ENCODE results near the gene STEAP4. TPM values are rescaled to one million over a fixed set of nuclear protein-coding genes. Genes with fewer than 3 reads are reported as not detected.

The STEAP4 gene
- total RNA-seq, 1 donor from 2014 or later, result 0.39 TPM

DNA sequence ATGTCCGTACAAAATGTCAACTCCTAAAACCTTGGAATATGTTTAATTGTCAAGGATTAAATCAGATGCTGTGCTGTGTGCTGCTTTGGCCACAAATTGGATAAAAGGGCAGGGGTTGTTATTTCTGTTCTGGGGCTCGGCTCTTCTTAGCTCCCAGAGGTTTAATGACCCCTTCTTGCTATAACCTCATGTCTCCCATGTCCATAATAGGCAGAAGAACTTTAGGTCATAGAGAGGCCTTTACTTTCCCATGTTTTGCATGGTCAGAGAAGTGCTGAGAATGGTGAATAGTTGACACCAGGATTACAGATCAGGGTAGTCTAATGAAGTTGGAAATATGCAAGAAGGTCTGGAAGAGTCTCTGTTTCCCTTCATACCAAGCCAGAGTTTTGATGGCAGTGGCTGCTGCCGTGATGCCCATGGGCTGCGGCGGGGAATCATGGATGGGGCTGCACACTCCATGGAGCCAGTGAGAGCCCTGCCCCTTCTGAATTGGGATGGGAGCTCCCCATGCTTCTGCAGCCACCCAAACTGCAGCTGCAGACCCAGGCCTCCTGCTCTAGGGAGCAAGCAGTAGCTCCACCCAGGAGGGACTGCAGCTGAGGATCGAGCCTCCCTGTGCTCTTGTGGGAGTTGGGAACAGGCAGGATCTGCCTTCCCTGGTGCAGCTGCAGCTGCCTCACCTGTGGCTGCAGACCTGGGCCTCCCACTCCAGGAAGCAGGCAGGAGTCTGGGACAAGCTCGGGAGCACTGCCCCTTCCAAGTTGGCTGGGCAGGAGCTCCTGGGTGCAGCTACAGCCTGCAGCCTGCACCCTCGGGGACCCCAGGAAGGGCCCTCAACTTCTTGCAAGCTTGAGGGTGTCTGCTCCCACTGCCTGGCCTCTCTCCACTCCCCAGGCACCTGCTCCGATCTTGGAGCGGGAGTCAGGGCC lies 23.1 kb upstream of the STEAP4 start:
- H3K9me3 Mint-ChIP-seq, result no peaks in the 10 kb centered on the region
- H3K4me3 Mint-ChIP-seq (ENCODE audit: low read depth), result no peak overlapping the region
- peaks cover 3% of the 10 kb centered on the region for H3K4me1 Mint-ChIP-seq (ENCODE audit: low read depth)
- no peaks in the 10 kb centered on the region for H3K36me3 Mint-ChIP-seq (ENCODE audit: low read depth)
- H3K27ac Mint-ChIP-seq, result no peak overlapping the region
- DNase-seq (ENCODE audit: low spot score), result no peak
- intact Hi-C loops (cut with micrococcal nuclease), result no loop called here
- peaks cover under 1% of the 10 kb centered on the region for H3K27me3 Mint-ChIP-seq (ENCODE audit: low read depth)

DNA sequence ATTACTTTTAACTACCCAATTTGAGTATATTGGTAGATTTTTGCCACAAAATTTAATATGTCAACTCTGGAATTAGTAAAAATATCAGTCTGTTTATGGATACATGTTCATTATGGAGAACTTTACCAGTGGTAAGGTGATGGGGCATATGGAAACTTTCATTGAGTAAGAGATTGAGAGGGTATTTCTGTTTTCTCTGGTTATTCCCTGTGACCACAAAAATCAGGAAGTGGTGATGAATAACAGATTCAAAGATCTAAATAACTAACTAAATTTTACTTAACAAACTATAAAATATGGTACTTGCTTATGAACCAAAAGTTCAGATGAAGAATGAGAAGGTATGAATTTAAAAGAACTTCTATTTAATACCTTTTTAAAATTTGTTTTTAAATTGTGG lies 22.1 kb upstream of the STEAP4 start:
- intact Hi-C loops (cut with micrococcal nuclease), result no loop called here
- peaks cover 7% of the 10 kb centered on the region for H3K4me1 Mint-ChIP-seq (ENCODE audit: low read depth)
- no peak overlapping the region for H3K4me3 Mint-ChIP-seq (ENCODE audit: low read depth)

DNA sequence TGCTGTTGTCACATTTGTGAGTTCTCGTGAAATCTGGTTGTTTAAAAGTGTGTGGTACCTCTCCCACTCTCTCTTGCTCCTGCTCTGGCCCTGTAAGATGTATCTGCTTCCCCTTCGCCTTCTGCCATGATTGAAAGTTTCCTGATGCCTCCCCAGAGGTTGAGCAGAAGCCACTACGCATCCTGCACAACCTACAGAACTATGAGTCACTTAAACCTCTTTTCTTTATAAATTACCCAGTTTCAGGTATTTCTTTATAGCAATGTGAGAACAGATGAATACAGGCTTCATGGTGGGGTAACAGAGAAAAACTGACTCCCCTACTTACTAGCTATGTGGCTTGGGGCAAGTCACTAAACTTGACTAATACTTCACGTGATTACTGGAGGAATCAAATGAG lies 18.0 kb upstream of the STEAP4 start:
- peaks cover 12% of the 10 kb centered on the region for H3K4me1 Mint-ChIP-seq (ENCODE audit: low read depth)
- no peak overlapping the region for H3K4me3 Mint-ChIP-seq (ENCODE audit: low read depth)
- no peaks in the 10 kb centered on the region for H3K9me3 Mint-ChIP-seq
- intact Hi-C loops (cut with micrococcal nuclease), result no loop called here
- H3K27ac Mint-ChIP-seq, result peak overlapping the region; percentile 58
- H3K27me3 Mint-ChIP-seq (ENCODE audit: low read depth), result no peaks in the 10 kb centered on the region
- no peaks in the 10 kb centered on the region for H3K36me3 Mint-ChIP-seq (ENCODE audit: low read depth)
- DNase-seq (ENCODE audit: low spot score), result no peak

More for the DNA sequence above, 22.1 kb upstream of the STEAP4 start:
- Mint-ChIP-seq H3K36me3 (ENCODE audit: low read depth) (no peaks in the 10 kb centered on the region), H3K9me3 (no peaks in the 10 kb centered on the region), H3K27me3 (ENCODE audit: low read depth) (no peaks in the 10 kb centered on the region), H3K27ac (no peak overlapping the region)
- DNase-seq (ENCODE audit: low spot score), result no peak

DNA sequence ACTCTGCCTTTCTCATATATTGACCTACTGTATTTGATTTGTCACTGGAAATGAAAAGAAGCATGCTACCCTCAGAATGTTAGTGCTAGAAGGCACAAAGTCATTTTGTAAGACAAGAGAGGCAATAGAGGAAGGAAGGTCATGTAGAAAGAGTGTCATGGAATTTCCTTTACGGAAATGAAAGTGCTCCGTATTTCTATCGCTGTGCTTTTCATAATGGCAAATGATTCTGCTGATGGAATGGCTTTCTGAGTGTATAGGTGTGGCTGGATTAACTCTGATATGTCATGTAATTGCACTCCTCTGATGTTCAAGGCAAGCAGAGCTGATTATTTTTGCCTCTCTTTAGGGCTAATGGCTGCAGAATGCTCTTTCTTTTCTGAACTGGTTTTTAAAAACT lies 15.5 kb upstream of the STEAP4 start:
- H3K27me3 Mint-ChIP-seq (ENCODE audit: low read depth), result no peaks in the 10 kb centered on the region
- intact Hi-C loops (cut with micrococcal nuclease), result no loop called here

DNA sequence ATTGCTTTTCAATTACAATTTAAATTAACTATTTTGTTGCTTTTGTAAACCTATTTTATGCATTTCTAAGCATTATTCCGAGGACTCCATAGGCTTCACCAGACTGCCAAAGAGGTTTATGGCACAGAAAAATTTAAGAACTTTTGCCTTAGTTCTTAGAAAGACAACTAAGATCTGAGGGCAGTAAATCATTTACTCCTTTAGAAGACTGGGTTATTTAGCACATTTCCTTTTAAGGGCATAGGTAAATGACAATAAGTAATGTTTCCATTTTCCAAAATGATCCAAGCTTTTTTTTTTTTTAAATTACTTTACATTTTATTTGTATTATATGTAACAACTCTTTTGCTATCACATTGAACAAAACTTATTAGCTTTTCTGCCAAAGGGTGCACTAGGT lies 15.0 kb upstream of the STEAP4 start:
- Mint-ChIP-seq H3K4me3 (ENCODE audit: low read depth) (no peak overlapping the region), H3K27me3 (ENCODE audit: low read depth) (no peaks in the 10 kb centered on the region), H3K9me3 (no peaks in the 10 kb centered on the region), H3K4me1 (ENCODE audit: low read depth) (peaks cover 12% of the 10 kb centered on the region), H3K27ac (no peak overlapping the region), H3K36me3 (ENCODE audit: low read depth) (no peaks in the 10 kb centered on the region)
- no peak for DNase-seq (ENCODE audit: low spot score)
- intact Hi-C loops (cut with micrococcal nuclease), result no loop called here

More for the DNA sequence above, 15.5 kb upstream of the STEAP4 start:
- Mint-ChIP-seq H3K27ac (peak overlapping the region; percentile 19), H3K4me3 (ENCODE audit: low read depth) (no peak overlapping the region), H3K4me1 (ENCODE audit: low read depth) (peaks cover 12% of the 10 kb centered on the region), H3K36me3 (ENCODE audit: low read depth) (no peaks in the 10 kb centered on the region), H3K9me3 (no peaks in the 10 kb centered on the region)
- no peak for DNase-seq (ENCODE audit: low spot score)

DNA sequence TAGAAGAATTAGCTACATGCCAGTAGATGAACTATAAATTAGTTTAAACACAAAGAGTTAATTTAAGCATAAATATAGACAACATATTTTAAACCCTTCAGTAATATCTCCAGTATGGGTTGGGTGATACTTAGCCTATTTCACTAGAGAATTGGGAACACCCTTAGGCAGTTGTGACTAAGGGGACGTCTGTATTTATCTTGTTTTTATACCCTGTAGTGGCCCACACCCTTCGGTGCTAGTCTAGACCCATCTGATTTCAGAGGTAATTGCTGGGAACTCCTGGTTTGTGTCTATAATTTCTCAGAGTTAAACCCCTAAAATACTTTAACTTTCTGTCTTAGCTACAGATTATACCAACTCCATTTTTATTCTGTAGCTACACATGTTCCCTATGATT lies 11.5 kb upstream of the STEAP4 start:
- DNase-seq (ENCODE audit: low spot score), result no peak
- intact Hi-C loops (cut with micrococcal nuclease), result no loop called here
- Mint-ChIP-seq H3K4me3 (ENCODE audit: low read depth) (no peak overlapping the region), H3K9me3 (no peaks in the 10 kb centered on the region), H3K4me1 (ENCODE audit: low read depth) (peaks cover 7% of the 10 kb centered on the region), H3K27me3 (ENCODE audit: low read depth) (peaks cover 4% of the 10 kb centered on the region), H3K27ac (no peak overlapping the region), H3K36me3 (ENCODE audit: low read depth) (no peaks in the 10 kb centered on the region)

DNA sequence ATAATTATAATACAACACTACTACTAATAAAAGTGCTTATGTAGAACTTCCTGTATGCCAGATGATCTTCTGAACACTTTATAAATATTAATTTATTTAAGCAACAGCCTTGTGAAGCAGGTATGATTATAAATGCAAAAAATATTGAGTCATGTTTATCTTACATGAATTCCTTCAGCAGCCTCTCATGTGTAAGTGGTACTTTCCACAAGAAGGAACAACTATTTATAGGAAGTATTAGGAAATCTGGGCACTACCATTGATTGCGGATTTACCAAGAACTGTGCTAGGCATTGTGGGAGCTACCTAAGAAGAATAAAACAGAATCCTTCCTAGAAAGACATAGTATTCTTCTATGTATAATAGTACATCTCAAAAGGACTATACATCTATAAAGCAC lies 10.7 kb upstream of the STEAP4 start:
- H3K9me3 Mint-ChIP-seq, result no peaks in the 10 kb centered on the region
- no peak for DNase-seq (ENCODE audit: low spot score)
- peaks cover 7% of the 10 kb centered on the region for H3K4me1 Mint-ChIP-seq (ENCODE audit: low read depth)
- intact Hi-C loops (cut with micrococcal nuclease), result no loop called here
- H3K36me3 Mint-ChIP-seq (ENCODE audit: low read depth), result no peaks in the 10 kb centered on the region
- no peak overlapping the region for H3K4me3 Mint-ChIP-seq (ENCODE audit: low read depth)
- H3K27ac Mint-ChIP-seq, result no peak overlapping the region
- H3K27me3 Mint-ChIP-seq (ENCODE audit: low read depth), result peaks cover 4% of the 10 kb centered on the region

DNA sequence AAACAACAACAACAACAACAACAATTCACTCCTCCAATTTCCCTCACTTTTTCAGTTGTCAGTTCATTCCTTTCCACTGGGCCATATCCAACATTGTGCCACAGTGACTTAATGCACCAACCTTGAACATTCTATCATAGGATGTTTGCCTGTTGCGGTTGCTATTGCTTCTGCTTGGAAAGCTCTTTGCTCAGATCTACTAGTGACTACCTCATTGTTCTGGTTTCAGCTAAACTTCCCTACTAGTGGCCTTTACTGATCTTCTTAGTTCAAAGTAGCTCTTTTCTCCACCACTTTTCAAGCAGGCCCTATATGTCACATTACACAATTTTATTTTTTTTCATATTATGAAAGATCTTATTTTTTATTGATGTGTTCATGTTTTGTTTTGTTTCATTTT lies 9.8 kb upstream of the STEAP4 start:
- H3K27me3 Mint-ChIP-seq (ENCODE audit: low read depth), result peaks cover 7% of the 10 kb centered on the region
- peaks cover 3% of the 10 kb centered on the region for H3K4me1 Mint-ChIP-seq (ENCODE audit: low read depth)
- no peak overlapping the region for H3K27ac Mint-ChIP-seq

DNA sequence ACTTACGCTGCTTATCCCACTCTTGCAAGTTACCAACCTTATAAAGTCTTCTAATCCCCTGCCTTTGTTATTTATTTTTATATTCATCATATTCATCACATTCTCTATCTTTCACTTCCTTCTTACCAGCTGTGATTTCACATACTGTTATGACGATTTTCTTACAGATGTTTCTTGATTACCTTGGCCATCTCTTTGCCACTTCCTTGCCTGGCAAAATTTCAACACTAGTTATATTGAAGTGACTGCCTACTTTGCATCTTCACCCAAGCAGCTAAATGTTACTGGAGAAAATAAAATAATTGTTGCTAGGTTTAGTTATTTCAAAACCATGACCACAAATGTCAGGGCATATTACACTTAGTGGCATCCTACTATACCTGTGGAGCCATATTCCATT lies 8.8 kb upstream of the STEAP4 start:
- Mint-ChIP-seq H3K27ac (no peak overlapping the region), H3K36me3 (ENCODE audit: low read depth) (no peaks in the 10 kb centered on the region), H3K4me1 (ENCODE audit: low read depth) (peaks cover 3% of the 10 kb centered on the region), H3K9me3 (no peaks in the 10 kb centered on the region), H3K4me3 (ENCODE audit: low read depth) (no peak overlapping the region), H3K27me3 (ENCODE audit: low read depth) (peaks cover 12% of the 10 kb centered on the region)
- intact Hi-C loops (cut with micrococcal nuclease), result no loop called here
- no peak for DNase-seq (ENCODE audit: low spot score)

More for the DNA sequence above, 9.8 kb upstream of the STEAP4 start:
- Mint-ChIP-seq H3K4me3 (ENCODE audit: low read depth) (no peak overlapping the region), H3K9me3 (no peaks in the 10 kb centered on the region), H3K36me3 (ENCODE audit: low read depth) (no peaks in the 10 kb centered on the region)
- intact Hi-C loops (cut with micrococcal nuclease), result no loop called here
- no peak for DNase-seq (ENCODE audit: low spot score)

DNA sequence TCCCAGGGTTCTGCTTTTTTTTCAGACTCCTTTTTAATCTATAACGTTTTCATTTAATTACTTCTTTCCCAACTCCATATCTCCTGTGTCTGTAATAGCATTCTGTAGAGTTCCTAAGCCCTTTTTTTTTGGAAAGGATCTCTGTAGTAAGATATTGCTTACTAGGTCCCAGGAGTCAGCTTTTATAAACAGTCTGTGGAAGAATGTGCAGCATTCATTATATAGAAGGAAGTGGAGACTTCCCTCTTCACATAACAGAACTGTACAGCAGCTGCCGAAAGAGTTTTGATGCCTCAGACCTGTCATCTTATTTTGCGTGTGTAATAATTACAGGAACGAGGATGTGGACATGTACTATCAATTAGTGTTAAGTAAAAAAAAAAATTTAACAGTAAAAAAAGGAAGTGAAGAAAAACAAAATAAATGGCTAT lies 7.4 kb upstream of the STEAP4 start:
- no peaks in the 10 kb centered on the region for H3K36me3 Mint-ChIP-seq (ENCODE audit: low read depth)
- intact Hi-C loops (cut with micrococcal nuclease), result no loop called here
- no peak overlapping the region for H3K27ac Mint-ChIP-seq
- no peak overlapping the region for H3K4me3 Mint-ChIP-seq (ENCODE audit: low read depth)
- peaks cover 3% of the 10 kb centered on the region for H3K4me1 Mint-ChIP-seq (ENCODE audit: low read depth)
- peaks cover 15% of the 10 kb centered on the region for H3K27me3 Mint-ChIP-seq (ENCODE audit: low read depth)
- no peak for DNase-seq (ENCODE audit: low spot score)
- H3K9me3 Mint-ChIP-seq, result no peaks in the 10 kb centered on the region

DNA sequence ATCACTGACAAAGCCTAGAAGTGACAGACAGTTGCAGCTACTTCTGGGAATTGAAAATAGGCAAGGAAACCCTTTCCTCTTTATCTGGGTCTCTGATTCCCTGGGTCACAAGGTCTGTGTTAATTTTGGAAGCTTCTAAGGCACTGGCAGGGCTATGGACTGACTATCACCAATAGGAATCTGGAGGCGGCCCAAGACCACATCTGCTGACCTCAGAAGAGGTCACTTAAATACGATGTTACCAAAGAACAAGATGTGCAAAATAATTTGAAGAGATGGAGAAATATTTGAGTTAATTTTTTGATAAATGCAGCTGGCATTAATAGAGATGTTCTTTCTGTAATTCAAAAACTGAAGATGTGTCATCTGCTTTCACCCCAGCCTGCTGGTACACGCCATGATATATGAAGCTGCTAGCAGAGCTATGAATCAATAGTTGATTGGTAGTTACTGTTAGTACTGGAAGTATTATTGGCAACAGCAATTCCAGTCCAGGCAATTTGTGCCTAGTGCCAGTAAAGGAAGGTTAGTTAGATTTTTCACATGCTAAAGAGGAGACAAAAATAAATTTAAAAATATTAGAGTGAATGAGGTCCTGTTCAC lies 5.5 kb upstream of the STEAP4 start:
- H3K9me3 Mint-ChIP-seq, result no peaks in the 10 kb centered on the region
- H3K27ac Mint-ChIP-seq, result no peak overlapping the region
- DNase-seq (ENCODE audit: low spot score), result no peak
- peaks cover 25% of the 10 kb centered on the region for H3K27me3 Mint-ChIP-seq (ENCODE audit: low read depth)
- intact Hi-C loops (cut with micrococcal nuclease), result no loop called here
- no peak overlapping the region for H3K4me3 Mint-ChIP-seq (ENCODE audit: low read depth)
- H3K36me3 Mint-ChIP-seq (ENCODE audit: low read depth), result no peaks in the 10 kb centered on the region
- peaks cover 3% of the 10 kb centered on the region for H3K4me1 Mint-ChIP-seq (ENCODE audit: low read depth)

DNA sequence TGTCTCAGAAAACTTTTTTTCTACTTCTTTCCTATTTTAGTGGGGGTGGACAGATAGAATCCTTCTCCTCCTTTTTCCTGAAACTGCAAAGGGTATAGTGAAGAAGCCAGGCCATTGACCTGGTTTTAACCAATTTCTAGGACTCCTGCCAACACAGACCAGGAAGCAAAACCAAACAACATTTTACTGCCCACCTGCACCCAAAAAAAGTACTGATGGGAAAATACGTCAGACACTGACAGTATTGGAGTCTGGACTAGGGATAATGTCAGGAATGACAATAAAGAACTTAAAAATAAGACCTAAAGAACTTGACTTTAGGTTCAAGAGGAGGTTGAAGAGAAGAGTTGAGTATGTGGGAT lies 5.0 kb upstream of the STEAP4 start:
- H3K4me3 Mint-ChIP-seq (ENCODE audit: low read depth), result no peak overlapping the region
- DNase-seq (ENCODE audit: low spot score), result no peak
- intact Hi-C loops (cut with micrococcal nuclease), result no loop called here
- H3K36me3 Mint-ChIP-seq (ENCODE audit: low read depth), result no peaks in the 10 kb centered on the region
- H3K9me3 Mint-ChIP-seq, result no peaks in the 10 kb centered on the region
- peaks cover 30% of the 10 kb centered on the region for H3K27me3 Mint-ChIP-seq (ENCODE audit: low read depth)
- peaks cover 4% of the 10 kb centered on the region for H3K4me1 Mint-ChIP-seq (ENCODE audit: low read depth)
- H3K27ac Mint-ChIP-seq, result no peak overlapping the region

DNA sequence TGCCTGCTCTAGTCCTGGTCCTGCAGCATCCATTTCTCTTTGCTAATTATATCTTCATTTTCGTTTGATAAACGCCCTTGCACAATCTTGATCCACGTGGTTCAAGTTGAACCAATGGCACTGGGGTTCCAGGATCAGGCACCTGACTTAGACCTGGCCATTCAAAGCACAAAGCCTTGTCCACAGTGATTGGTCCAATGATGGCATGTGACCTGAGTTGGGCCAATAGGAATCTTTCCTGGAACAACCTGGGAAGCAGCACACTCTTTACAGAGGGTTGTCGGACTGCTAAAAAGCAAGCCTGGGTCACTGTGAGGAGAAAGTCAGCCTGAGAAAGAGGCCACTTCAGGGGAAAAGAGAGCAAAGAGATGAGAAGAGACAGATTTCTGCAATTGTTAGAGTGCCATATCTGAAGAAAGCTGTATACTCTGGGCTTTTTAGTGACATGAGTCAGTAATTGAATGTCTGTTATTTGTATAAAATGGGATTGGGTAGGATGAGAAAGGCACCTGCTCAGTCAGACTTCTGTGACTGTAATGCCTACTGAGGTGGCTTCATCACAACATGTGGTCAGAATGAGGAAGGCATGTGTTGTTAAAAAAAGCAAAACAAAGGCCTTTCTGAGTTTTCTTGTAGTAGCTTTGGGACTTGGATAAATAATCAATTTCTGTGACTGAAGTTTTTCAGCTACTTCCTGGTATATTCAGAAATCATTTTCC lies 4.4 kb upstream of the STEAP4 start:
- no peaks in the 10 kb centered on the region for H3K36me3 Mint-ChIP-seq (ENCODE audit: low read depth)
- peaks cover 34% of the 10 kb centered on the region for H3K27me3 Mint-ChIP-seq (ENCODE audit: low read depth)
- no peak for DNase-seq (ENCODE audit: low spot score)
- intact Hi-C loops (cut with micrococcal nuclease), result no loop called here
- no peak overlapping the region for H3K27ac Mint-ChIP-seq
- H3K4me3 Mint-ChIP-seq (ENCODE audit: low read depth), result no peak overlapping the region
- H3K9me3 Mint-ChIP-seq, result no peaks in the 10 kb centered on the region
- peaks cover 7% of the 10 kb centered on the region for H3K4me1 Mint-ChIP-seq (ENCODE audit: low read depth)

Measured in activated T-helper 2 cell treated with anti-CD3 and anti-CD28 coated beads, Interferon-gamma antibody, Interleukin-2, Interleukin-4, amounts not matched to agents 10 μg/mL and 5 μg/mL and 100 μg/mL, durations not matched to agents 14 hours and 24 hours and 36 hours (primary cell).